H1 (cell line): ENCODE results near the gene NFATC1. TPM values are rescaled to one million over a fixed set of nuclear protein-coding genes. Genes with fewer than 3 reads are reported as not detected.

Experiments used
- CHD2 ChIP-seq: IDR thresholded peaks from 2 replicates; pipeline ENCODE4 v1.6.1; 2012; ENCODE audit warnings: low read length, improper control_type of control experiment
- CHD7 ChIP-seq: fragments of 300-600 bp; sonication (generic); IDR thresholded peaks from 2 replicates; pipeline ENCODE4 v1.7.1; 2012; ENCODE audit warnings: low read length, moderate library complexity, mild to moderate bottlenecking, inconsistent platforms; ENCODE audit not compliant: insufficient replicate concordance
- EZH2 ChIP-seq: fragments of 200-600 bp; sonication (generic); IDR thresholded peaks from 2 replicates; pipeline ENCODE4 v1.7.1; 2012; ENCODE audit warnings: low read depth, mild to moderate bottlenecking, moderate library complexity, low read length, inconsistent platforms; ENCODE audit not compliant: severe bottlenecking
- GABPA ChIP-seq: IDR thresholded peaks from 2 replicates; pipeline ENCODE4 v1.6.1; 2011; ENCODE audit warnings: mild to moderate bottlenecking, low read length, moderate library complexity, borderline replicate concordance; ENCODE audit not compliant: insufficient read depth
- JUND ChIP-seq: IDR thresholded peaks from 2 replicates; pipeline ENCODE4 v1.6.1; 2011; ENCODE audit warnings: mild to moderate bottlenecking, improper control_type of control experiment, low read length
- KDM1A ChIP-seq: fragments of 200-600, 300-600 bp; sonication (generic); IDR thresholded peaks from 2 replicates; pipeline ENCODE4 v1.7.1; 2016; ENCODE audit warnings: mild to moderate bottlenecking, low read length, borderline replicate concordance
- MAX ChIP-seq: IDR thresholded peaks from 2 replicates; pipeline ENCODE4 v1.6.1; 2012; ENCODE audit warnings: inconsistent platforms
- SRF ChIP-seq: IDR thresholded peaks from 2 replicates; pipeline ENCODE4 v1.6.1; 2011; ENCODE audit warnings: mild to moderate bottlenecking, low read depth, low read length, moderate library complexity
- TAF1 ChIP-seq: IDR thresholded peaks from 2 replicates; pipeline ENCODE4 v1.6.1; 2011; ENCODE audit warnings: mild to moderate bottlenecking, low read depth, low read length
- polyA plus RNA-seq, 7 experiments: library from polyadenylated mRNA; depleted of rRNA in 3 of 7; stranded (reverse) in 5 of 7; unstranded in 2 of 7; fragments of >200 nt in 5 of 7; fragments of 200-250 nt in 2 of 7; gene quantifications; 1 replicate in 5 of 7; 2 replicates in 1 of 7; 4 replicates in 1 of 7; pipeline versions ENCODE4 v1.2.1 to v1.2.3, GENCODE V29; 2011 to 2013; ENCODE audit warnings: missing spikeins in 2 of 7, mixed read lengths in 2 of 7
- total RNA-seq: library from RNA; stranded (reverse); fragmentation: NEBNext Ultra II Directional; extraction: Animal tissue kit (Norgen Biotek cat#: 25700); gene quantifications from 2 replicates; pipeline ENCODE4 v1.2.1, GENCODE V29; 2021

NFATC1 gene
- total and polyA plus RNA-seq, 2 of the 8 experiments (the other 6 are each of a cell fraction or from before 2014, with no cell fraction given), result 2.0 to 6.6 TPM

- no peak for TF ChIP-seq TAF1
- TF ChIP-seq EZH2, result no peak
- TF ChIP-seq CHD2, result no peak
- no peak for TF ChIP-seq GABPA
- no peak for TF ChIP-seq KDM1A
- no peak for TF ChIP-seq SRF
- no peak for TF ChIP-seq CHD7
- no peak for TF ChIP-seq MAX
- no peak for TF ChIP-seq JUND
Measured at GRCh38 chr18:79468119-79468789, 72.5 kb downstream of the NFATC1 start (continued).
